Measurements from ENCODE around the gene GPR132.
"Not testable (repeated sequence)": the region's sequence is repeated elsewhere in the genome, so short reads cannot be mapped to it uniquely, and the experiment has no call there.

GPR132 gene

GRCh38 chr14:105063506-105063905 is 1.7 kb downstream of the GPR132 start:
- H3K27ac ChIP-seq (ENCODE audit: low read length); H3K36me3 ChIP-seq (ENCODE audit: control insufficient read depth, low read depth, low read length); H3K4me3 ChIP-seq (ENCODE audit: low read length); H3K4me1 ChIP-seq (ENCODE audit: control insufficient read depth, low read depth, low read length); H3K27me3 ChIP-seq (ENCODE audit: control insufficient read depth, insufficient read depth, low read length); H3K9ac ChIP-seq (ENCODE audit: low read length); H3K9me3 ChIP-seq (ENCODE audit: control insufficient read depth, low read depth, low read length): not testable (repeated sequence)

DNA sequence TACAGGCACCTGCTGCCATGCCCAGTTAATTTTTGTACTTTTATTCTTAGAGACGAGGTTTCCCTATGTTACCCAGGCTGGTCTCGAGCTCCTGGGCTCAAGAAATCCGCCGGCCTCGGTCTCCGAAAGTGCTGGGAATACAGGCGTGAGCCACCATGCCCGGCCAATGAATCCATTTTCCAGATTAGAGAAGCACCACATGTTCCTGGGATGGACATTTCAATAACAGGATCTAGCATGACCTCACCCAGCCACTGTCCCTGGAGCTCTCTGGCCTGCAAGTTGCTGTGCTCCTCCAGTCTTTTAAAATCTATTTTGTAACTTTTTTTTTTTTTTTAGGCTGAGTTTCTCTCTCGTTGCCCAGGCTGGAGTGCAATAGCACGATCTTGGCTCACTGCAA is 2.2 kb downstream of the GPR132 start:
- Histone ChIP-seq H3K36me3 (ENCODE audit: control insufficient read depth, low read depth, low read length) (no peaks in the 10 kb centered on the region), H3K9me3 (ENCODE audit: control insufficient read depth, low read depth, low read length) (no peaks in the 10 kb centered on the region), H3K9ac (ENCODE audit: low read length) (no peak overlapping the region), H3K27ac (ENCODE audit: low read length) (no peak overlapping the region), H3K4me1 (ENCODE audit: control insufficient read depth, low read depth, low read length) (no peaks in the 10 kb centered on the region), H3K4me3 (ENCODE audit: low read length) (no peak overlapping the region), H3K27me3 (ENCODE audit: control insufficient read depth, insufficient read depth, low read length) (no peaks in the 10 kb centered on the region)

GRCh38 chr14:105062048-105062433 is 3.2 kb downstream of the GPR132 start:
- Histone ChIP-seq H3K27me3 (ENCODE audit: control insufficient read depth, insufficient read depth, low read length) (peaks cover 2% of the 10 kb centered on the region), H3K4me3 (ENCODE audit: low read length) (no peak overlapping the region), H3K9me3 (ENCODE audit: control insufficient read depth, low read depth, low read length) (no peaks in the 10 kb centered on the region), H3K36me3 (ENCODE audit: control insufficient read depth, low read depth, low read length) (no peaks in the 10 kb centered on the region), H3K4me1 (ENCODE audit: control insufficient read depth, low read depth, low read length) (no peaks in the 10 kb centered on the region), H3K27ac (ENCODE audit: low read length) (no peak overlapping the region), H3K9ac (ENCODE audit: low read length) (no peak overlapping the region)

GRCh38 chr14:105061428-105062047 is 3.7 kb downstream of the GPR132 start:
- Histone ChIP-seq H3K9ac (ENCODE audit: low read length) (no peak overlapping the region), H3K4me3 (ENCODE audit: low read length) (no peak overlapping the region), H3K4me1 (ENCODE audit: control insufficient read depth, low read depth, low read length) (peaks cover 2% of the 10 kb centered on the region), H3K36me3 (ENCODE audit: control insufficient read depth, low read depth, low read length) (no peaks in the 10 kb centered on the region), H3K27ac (ENCODE audit: low read length) (no peak overlapping the region), H3K27me3 (ENCODE audit: control insufficient read depth, insufficient read depth, low read length) (peaks cover 7% of the 10 kb centered on the region), H3K9me3 (ENCODE audit: control insufficient read depth, low read depth, low read length) (no peaks in the 10 kb centered on the region)

DNA sequence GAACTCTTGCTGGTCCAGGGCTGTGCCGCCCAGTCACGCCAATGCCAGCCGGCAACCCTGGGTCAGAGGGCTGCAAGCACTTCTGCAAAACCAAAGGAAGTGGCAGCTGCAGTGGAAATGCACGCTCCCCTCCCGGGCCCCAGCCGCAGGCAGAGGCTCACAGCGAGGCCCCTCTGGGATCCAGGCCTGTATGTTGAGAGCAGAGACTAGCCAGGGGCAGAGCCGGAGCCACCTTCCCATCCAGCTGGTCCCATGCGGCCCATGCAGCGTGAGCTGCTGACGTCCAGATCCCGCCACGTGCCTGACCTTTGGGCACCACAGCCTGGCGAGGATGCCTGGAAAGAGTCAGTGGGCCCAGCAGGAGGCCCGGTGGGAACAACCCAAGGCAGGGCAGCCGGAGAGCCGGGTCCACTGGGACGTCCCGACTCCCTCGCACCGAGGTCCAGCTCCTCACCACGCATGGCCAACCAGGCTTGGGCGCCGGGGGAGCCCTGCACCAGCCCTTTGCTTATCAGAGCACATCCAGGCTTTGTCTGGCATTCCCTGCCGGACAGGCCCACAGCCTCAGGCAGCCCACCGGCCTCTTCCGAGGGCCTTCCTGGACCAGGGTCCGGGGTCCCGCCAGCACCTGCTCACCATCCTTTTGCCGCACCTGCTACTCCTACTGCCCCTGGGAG is 4.3 kb downstream of the GPR132 start:
- Histone ChIP-seq H3K27ac (ENCODE audit: low read length) (no peak overlapping the region), H3K9ac (ENCODE audit: low read length) (no peak overlapping the region), H3K4me1 (ENCODE audit: control insufficient read depth, low read depth, low read length) (peaks cover 5% of the 10 kb centered on the region), H3K4me3 (ENCODE audit: low read length) (no peak overlapping the region), H3K36me3 (ENCODE audit: control insufficient read depth, low read depth, low read length) (no peaks in the 10 kb centered on the region), H3K9me3 (ENCODE audit: control insufficient read depth, low read depth, low read length) (no peaks in the 10 kb centered on the region), H3K27me3 (ENCODE audit: control insufficient read depth, insufficient read depth, low read length) (peaks cover 14% of the 10 kb centered on the region)

- Histone ChIP-seq H3K27me3 (ENCODE audit: control insufficient read depth, insufficient read depth, low read length) (peaks cover 22% of the 10 kb centered on the region), H3K4me1 (ENCODE audit: control insufficient read depth, low read depth, low read length) (peaks cover 5% of the 10 kb centered on the region), H3K9ac (ENCODE audit: low read length) (no peak overlapping the region), H3K9me3 (ENCODE audit: control insufficient read depth, low read depth, low read length) (no peaks in the 10 kb centered on the region), H3K36me3 (ENCODE audit: control insufficient read depth, low read depth, low read length) (no peaks in the 10 kb centered on the region), H3K4me3 (ENCODE audit: low read length) (no peak overlapping the region), H3K27ac (ENCODE audit: low read length) (no peak overlapping the region)
These were observed 5.2 kb downstream of the GPR132 start for GRCh38 chr14:105059925-105060565.

DNA sequence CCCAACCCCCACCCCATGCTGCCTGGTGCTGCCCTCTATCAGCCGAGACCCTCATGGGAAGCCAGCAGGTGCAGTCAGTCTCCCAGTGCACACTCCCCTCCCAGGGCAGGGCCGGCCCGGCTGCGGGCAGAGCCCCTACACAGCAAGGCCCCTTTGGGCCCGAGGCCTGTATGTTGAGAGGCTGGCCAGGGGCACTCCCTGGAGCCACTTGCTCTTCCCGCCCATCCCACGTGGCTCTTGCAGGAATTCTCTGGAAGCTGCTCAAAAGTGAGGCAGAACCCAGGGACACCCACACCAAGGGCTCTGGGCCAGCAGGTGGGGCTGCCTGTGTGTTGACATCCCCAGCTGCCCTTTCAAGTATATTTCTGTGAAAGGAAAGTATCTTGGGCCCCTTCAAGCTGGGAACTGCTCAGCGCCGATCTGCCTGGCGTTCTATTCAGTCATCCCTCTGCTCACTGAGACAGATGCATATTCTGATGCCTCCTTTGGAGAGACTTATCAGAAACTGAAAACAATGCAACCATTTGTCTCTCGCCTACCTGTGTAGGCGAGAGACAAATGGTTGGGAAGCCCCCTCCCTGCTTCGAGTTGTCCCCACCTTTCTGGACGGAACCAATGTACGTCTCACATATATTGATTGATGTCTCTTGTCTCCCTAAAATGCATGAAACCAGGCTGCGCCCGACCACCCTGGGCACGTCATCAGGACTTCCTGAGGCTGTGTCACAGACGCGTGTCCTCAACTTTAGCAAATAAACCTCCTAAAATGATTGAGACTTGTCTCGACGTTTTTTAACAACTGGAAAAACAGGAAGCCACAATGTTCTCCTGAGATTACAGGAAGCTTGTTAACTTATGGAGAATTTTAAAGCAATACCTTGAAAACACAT is 6.0 kb downstream of the GPR132 start:
- Histone ChIP-seq H3K27ac (ENCODE audit: low read length) (no peak overlapping the region), H3K9me3 (ENCODE audit: control insufficient read depth, low read depth, low read length) (no peaks in the 10 kb centered on the region), H3K9ac (ENCODE audit: low read length) (no peak overlapping the region), H3K4me3 (ENCODE audit: low read length) (no peak overlapping the region), H3K4me1 (ENCODE audit: control insufficient read depth, low read depth, low read length) (peaks cover 5% of the 10 kb centered on the region), H3K27me3 (ENCODE audit: control insufficient read depth, insufficient read depth, low read length) (peaks cover 24% of the 10 kb centered on the region), H3K36me3 (ENCODE audit: control insufficient read depth, low read depth, low read length) (no peaks in the 10 kb centered on the region)

DNA sequence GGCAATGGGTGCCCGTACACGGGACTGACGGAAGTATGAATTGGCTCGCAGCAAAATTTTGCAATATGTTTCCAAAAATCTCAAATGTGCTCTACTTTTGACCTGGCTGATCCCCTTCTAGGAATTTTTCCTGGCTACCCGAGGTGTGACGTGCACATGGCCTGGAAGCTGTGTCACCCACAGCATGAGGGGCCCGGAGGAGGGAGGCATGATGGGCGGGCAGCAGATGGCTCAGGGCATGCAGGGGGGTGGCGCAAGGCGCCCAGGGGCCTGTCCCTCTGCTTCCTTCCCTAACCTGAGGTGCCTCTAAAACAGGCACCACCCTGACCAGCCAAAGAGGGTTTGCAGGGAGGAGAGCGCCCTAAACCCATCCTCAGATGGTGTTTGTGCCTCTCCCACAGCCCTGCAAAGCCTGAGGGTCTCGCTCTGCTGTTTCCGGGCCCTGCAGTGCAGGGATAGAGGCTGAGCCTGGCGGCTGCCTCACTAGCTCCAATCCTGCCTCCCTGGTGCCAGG is 6.7 kb downstream of the GPR132 start:
- Histone ChIP-seq H3K9me3 (ENCODE audit: control insufficient read depth, low read depth, low read length) (no peaks in the 10 kb centered on the region), H3K27ac (ENCODE audit: low read length) (no peak overlapping the region), H3K27me3 (ENCODE audit: control insufficient read depth, insufficient read depth, low read length) (peaks cover 24% of the 10 kb centered on the region), H3K4me3 (ENCODE audit: low read length) (no peak overlapping the region), H3K9ac (ENCODE audit: low read length) (no peak overlapping the region), H3K4me1 (ENCODE audit: control insufficient read depth, low read depth, low read length) (peaks cover 5% of the 10 kb centered on the region), H3K36me3 (ENCODE audit: control insufficient read depth, low read depth, low read length) (no peaks in the 10 kb centered on the region)

- Histone ChIP-seq H3K4me3 (ENCODE audit: low read length) (peak overlapping the region; percentile 27), H3K36me3 (ENCODE audit: control insufficient read depth, low read depth, low read length) (no peaks in the 10 kb centered on the region), H3K9me3 (ENCODE audit: control insufficient read depth, low read depth, low read length) (no peaks in the 10 kb centered on the region), H3K9ac (ENCODE audit: low read length) (no peak overlapping the region), H3K27ac (ENCODE audit: low read length) (no peak overlapping the region), H3K27me3 (ENCODE audit: control insufficient read depth, insufficient read depth, low read length) (peaks cover 24% of the 10 kb centered on the region), H3K4me1 (ENCODE audit: control insufficient read depth, low read depth, low read length) (peaks cover 5% of the 10 kb centered on the region)
These were observed 8.9 kb downstream of the GPR132 start for GRCh38 chr14:105056303-105056831.

- H3K4me1 ChIP-seq (ENCODE audit: control insufficient read depth, low read depth, low read length), result peaks cover 5% of the 10 kb centered on the region
- no peaks in the 10 kb centered on the region for H3K36me3 ChIP-seq (ENCODE audit: control insufficient read depth, low read depth, low read length)
- H3K27me3 ChIP-seq (ENCODE audit: control insufficient read depth, insufficient read depth, low read length), result peaks cover 24% of the 10 kb centered on the region
- H3K9ac ChIP-seq (ENCODE audit: low read length), result no peak overlapping the region
- H3K27ac ChIP-seq (ENCODE audit: low read length), result no peak overlapping the region
- peak overlapping the region; percentile 27 for H3K4me3 ChIP-seq (ENCODE audit: low read length)
- H3K9me3 ChIP-seq (ENCODE audit: control insufficient read depth, low read depth, low read length), result no peaks in the 10 kb centered on the region
These were observed 9.4 kb downstream of the GPR132 start for GRCh38 chr14:105055736-105056302.

DNA sequence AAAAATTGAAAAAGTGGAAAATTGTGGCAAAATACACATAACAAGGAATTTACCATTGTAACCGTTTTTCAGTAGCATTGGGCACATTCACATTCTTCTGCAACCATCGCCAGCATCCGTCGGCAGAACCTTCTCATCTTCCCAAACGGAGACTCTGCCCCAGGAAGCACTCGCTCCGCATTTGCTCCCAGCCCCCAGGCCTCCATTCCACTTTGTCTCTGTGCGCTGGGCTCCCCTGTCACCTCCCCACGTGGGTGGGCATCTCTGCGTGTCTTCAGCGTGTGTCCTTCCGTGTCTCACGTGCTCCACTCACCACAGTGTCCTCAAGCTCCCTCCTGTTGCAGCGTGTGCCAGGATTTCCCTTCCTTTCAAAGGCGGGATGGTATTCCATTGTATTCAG is 9.9 kb downstream of the GPR132 start:
- H3K4me3 ChIP-seq (ENCODE audit: low read length), result no peak overlapping the region
- no peaks in the 10 kb centered on the region for H3K9me3 ChIP-seq (ENCODE audit: control insufficient read depth, low read depth, low read length)
- H3K9ac ChIP-seq (ENCODE audit: low read length), result no peak overlapping the region
- peaks cover 5% of the 10 kb centered on the region for H3K4me1 ChIP-seq (ENCODE audit: control insufficient read depth, low read depth, low read length)
- H3K36me3 ChIP-seq (ENCODE audit: control insufficient read depth, low read depth, low read length), result no peaks in the 10 kb centered on the region
- H3K27me3 ChIP-seq (ENCODE audit: control insufficient read depth, insufficient read depth, low read length), result peaks cover 24% of the 10 kb centered on the region
- no peak overlapping the region for H3K27ac ChIP-seq (ENCODE audit: low read length)
